Trophoblast cell (in vitro differentiated cells and primary cell): ENCODE data around the gene DOCK10.
A peak's percentile ranks its signal among the peaks of the same experiment; 100 is the strongest.

ENCODE experiments used
- DNase-seq, 2 donors: peaks; one replicate each; pipeline ENCODE4 v3.0.0-alpha.2; 2016
- H2AFZ ChIP-seq: 2 replicates; pipeline ENCODE4 v1.6.1; 2013; ENCODE audit warnings: low read length, moderate library complexity, mild to moderate bottlenecking; ENCODE audit not compliant: insufficient read depth, poor library complexity
- H2AK5ac ChIP-seq: 2 replicates; pipeline ENCODE4 v1.6.1; 2013; ENCODE audit warnings: mild to moderate bottlenecking, low read length
- H2BK120ac ChIP-seq: 2 replicates; pipeline ENCODE4 v1.6.1; 2013; ENCODE audit warnings: low read length, mild to moderate bottlenecking, moderate library complexity; ENCODE audit not compliant: insufficient read depth, poor library complexity
- H2BK12ac ChIP-seq: 2 replicates; pipeline ENCODE4 v1.6.1; 2013; ENCODE audit warnings: mild to moderate bottlenecking, low read length, moderate library complexity
- H2BK5ac ChIP-seq: 2 replicates; pipeline ENCODE4 v1.6.1; 2013; ENCODE audit warnings: low read length, low read depth, moderate library complexity, mild to moderate bottlenecking; ENCODE audit not compliant: poor library complexity
- H3K14ac ChIP-seq: 2 replicates; pipeline ENCODE4 v1.6.1; 2013; ENCODE audit warnings: mild to moderate bottlenecking, low read length
- H3K18ac ChIP-seq: 2 replicates; pipeline ENCODE4 v1.6.1; 2013; ENCODE audit warnings: mild to moderate bottlenecking, low read length
- H3K23ac ChIP-seq: 2 replicates; pipeline ENCODE4 v1.6.1; 2013; ENCODE audit warnings: low read length
- H3K27ac ChIP-seq: 2 replicates; pipeline ENCODE4 v1.5.1; 2013; ENCODE audit warnings: low read depth, mild to moderate bottlenecking, inconsistent platforms, low read length, moderate library complexity
- H3K27me3 ChIP-seq: 2 replicates; pipeline ENCODE4 v1.6.1; 2013; ENCODE audit warnings: inconsistent platforms, mild to moderate bottlenecking, low read length, moderate library complexity; ENCODE audit not compliant: insufficient read depth
- H3K36me3 ChIP-seq, 2 experiments: 1 replicate in 1 of 2; 2 replicates in 1 of 2; pipeline ENCODE4 v1.6.1; 2013; ENCODE audit warnings: low read length in 2 of 2, mild to moderate bottlenecking in 2 of 2, moderate library complexity in 1 of 2; ENCODE audit not compliant: insufficient read depth in 2 of 2, control insufficient read depth in 1 of 2
- H3K4ac ChIP-seq: 2 replicates; pipeline ENCODE4 v1.6.1; 2013; ENCODE audit warnings: low read depth, mild to moderate bottlenecking, low read length, moderate library complexity
- H3K4me1 ChIP-seq, 2 experiments: 1 replicate in 1 of 2; 2 replicates in 1 of 2; pipeline ENCODE4 v1.6.1; 2013; ENCODE audit warnings: low read length in 2 of 2, mild to moderate bottlenecking in 2 of 2, moderate library complexity in 1 of 2; ENCODE audit not compliant: insufficient read depth in 2 of 2, control insufficient read depth in 1 of 2
- H3K4me2 ChIP-seq: 2 replicates; pipeline ENCODE4 v1.6.1; 2013; ENCODE audit warnings: inconsistent platforms, mild to moderate bottlenecking, low read length, moderate library complexity
- H3K4me3 ChIP-seq: 2 replicates; pipeline ENCODE4 v1.5.1; 2013; ENCODE audit warnings: mild to moderate bottlenecking, low read depth, low read length, inconsistent platforms
- H3K79me1 ChIP-seq: one replicate; pipeline ENCODE4 v1.6.1; 2013; ENCODE audit warnings: low read length
- H3K79me2 ChIP-seq: 2 replicates; pipeline ENCODE4 v1.6.1; 2013; ENCODE audit warnings: low read length, mild to moderate bottlenecking; ENCODE audit not compliant: control insufficient read depth, insufficient read depth, poor library complexity
- H3K9ac ChIP-seq: 2 replicates; pipeline ENCODE4 v1.6.1; 2013; ENCODE audit warnings: mild to moderate bottlenecking, low read length
- H3K9me3 ChIP-seq: 2 replicates; pipeline ENCODE4 v1.6.1; 2013; ENCODE audit warnings: low read depth, mild to moderate bottlenecking, control low read depth, inconsistent platforms, low read length; ENCODE audit not compliant: insufficient read depth
- H4K12ac ChIP-seq: 2 replicates; pipeline ENCODE4 v1.6.1; 2013; ENCODE audit warnings: low read depth, mild to moderate bottlenecking, low read length, moderate library complexity
- H4K8ac ChIP-seq: 2 replicates; pipeline ENCODE4 v1.6.1; 2013; ENCODE audit warnings: low read depth, mild to moderate bottlenecking, low read length, moderate library complexity
- H4K91ac ChIP-seq: one replicate; pipeline ENCODE4 v1.6.1; 2013; ENCODE audit warnings: low read depth, mild to moderate bottlenecking, low read length, moderate library complexity
- WGBS: extraction: QIAGEN DNeasy Blood & Tissue Kit; methylation state at CpG from one replicate; pipeline ENCODE4 v1.1.7; 2013; ENCODE audit warnings: missing lambda C conversion rate; ENCODE audit not compliant: insufficient read length, insufficient coverage; ENCODE audit errors: extremely low coverage; 5-methylcytosine and 5-hydroxymethylcytosine counted together

Gene DOCK10

DNA sequence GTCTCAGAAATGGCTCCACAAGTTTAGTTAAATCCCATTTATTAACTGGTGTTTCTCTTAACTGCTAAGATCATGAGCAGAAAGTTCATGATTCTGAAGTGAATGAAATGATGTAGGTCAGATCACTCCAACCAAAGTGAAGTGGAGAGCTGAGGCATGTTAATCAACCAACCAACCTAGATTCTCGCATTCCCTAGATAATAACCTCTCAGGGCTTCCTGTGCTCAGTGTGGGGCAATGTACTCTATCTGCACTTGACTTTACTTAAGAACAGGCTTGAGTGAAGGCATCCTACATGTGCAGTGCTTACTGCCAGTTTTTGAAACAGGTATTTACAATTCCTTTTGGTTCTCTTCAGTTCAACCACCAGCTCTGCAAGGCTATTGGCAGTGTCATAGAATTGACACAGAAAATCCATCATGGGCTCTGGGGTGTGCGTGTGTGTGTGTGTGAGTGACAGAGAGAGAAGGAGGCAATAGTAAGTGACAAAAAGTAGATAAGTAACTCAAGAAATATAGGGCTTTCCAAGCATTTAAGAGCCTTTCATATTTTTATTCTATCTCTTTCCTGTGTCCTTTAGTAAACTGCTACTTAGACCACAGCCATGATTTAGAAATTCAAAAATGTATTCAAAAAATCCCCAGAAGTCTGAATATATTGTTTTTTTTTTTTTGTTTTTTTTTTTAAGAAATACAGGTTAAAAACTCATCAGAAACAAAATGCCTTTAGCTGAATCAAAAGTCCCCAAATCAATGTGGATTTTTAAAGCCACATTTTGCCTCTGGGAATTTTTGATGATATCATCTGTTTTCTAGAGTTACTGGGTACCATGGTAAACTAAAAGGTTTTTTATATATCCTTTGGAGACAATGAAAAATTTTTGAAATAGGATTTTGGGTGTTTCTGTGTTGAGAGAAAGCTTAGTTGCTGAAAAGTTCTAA lies 28.6 kb downstream of the DOCK10 start:
- Histone ChIP-seq H3K27me3 (no peaks in the 10 kb centered on the region), H3K4me3 (no peak overlapping the region), H3K79me1 (no peaks in the 10 kb centered on the region), H3K9me3 (no peaks in the 10 kb centered on the region), H3K9ac (no peak overlapping the region), H3K27ac (no peak overlapping the region), H4K8ac (no peak overlapping the region), H4K91ac (no peak overlapping the region), H2AK5ac (no peak overlapping the region), H2BK5ac (no peak overlapping the region), H3K4ac (no peak overlapping the region), H3K23ac (no peak overlapping the region), H4K12ac (no peak overlapping the region), H3K18ac (no peak overlapping the region), H2BK12ac (no peak overlapping the region), H2BK120ac (no peak overlapping the region), H3K36me3 (no peaks in the 10 kb centered on the region), H3K4me2 (no peak overlapping the region), H3K79me2 (no peaks in the 10 kb centered on the region), H2AFZ (no peak overlapping the region), H3K14ac (no peak overlapping the region), H3K4me1 (no peaks in the 10 kb centered on the region)
- DNase-seq: no peak
- WGBS: no CpG with 5 or more reads among the region's 2 CpGs

DNA sequence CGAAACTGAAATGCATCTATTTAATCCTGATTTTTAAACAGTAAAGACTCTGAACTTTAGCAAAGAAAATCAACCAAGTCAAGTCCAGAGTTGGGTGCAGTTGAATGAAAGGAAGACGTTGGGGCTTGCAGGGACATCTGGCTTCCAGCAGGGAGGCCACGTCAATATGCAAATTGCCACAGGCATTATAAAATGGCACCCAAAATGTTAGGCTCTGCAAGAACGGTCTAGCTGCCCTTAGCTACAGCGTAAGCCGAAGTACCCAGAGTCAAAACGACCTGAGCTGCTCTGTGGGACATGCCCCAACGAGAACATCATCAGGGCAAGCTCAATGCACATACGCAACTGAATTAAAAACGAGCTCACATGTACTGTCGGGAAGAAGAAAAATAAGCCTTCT lies 30.7 kb downstream of the DOCK10 start:
- Histone ChIP-seq H2AK5ac (no peak overlapping the region), H3K4me3 (no peak overlapping the region), H3K36me3 (no peaks in the 10 kb centered on the region), H3K27ac (no peak overlapping the region), H3K4me2 (no peak overlapping the region), H3K23ac (no peak overlapping the region), H4K91ac (no peak overlapping the region), H3K79me1 (no peaks in the 10 kb centered on the region), H3K9ac (no peak overlapping the region), H3K18ac (no peak overlapping the region), H3K14ac (no peak overlapping the region), H4K8ac (no peak overlapping the region), H4K12ac (no peak overlapping the region), H3K79me2 (no peaks in the 10 kb centered on the region), H3K4ac (no peak overlapping the region), H2AFZ (no peak overlapping the region), H2BK5ac (no peak overlapping the region), H3K27me3 (no peaks in the 10 kb centered on the region), H3K4me1 (no peaks in the 10 kb centered on the region), H2BK12ac (no peak overlapping the region), H3K9me3 (no peaks in the 10 kb centered on the region), H2BK120ac (no peak overlapping the region)
- no CpG with 5 or more reads among the region's 11 CpGs for WGBS
- no peak for DNase-seq

DNA sequence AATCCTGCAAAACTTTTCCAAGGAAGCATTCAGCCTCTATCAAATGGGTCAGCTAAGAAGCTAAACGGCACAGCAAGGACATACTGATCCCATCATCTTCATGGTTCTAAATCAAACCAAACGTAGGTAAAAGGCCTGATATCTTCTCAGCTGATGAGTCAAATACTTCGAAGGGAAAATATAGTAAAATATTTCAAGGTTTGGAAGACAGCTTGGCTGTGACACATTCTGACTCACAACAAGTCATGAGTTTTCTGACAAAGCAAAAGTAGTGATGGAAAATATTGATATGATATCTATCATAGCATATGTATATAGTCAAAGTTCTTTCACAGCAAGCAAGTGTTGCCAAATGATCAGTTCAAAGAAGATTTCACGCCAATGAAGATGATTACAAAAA lies 31.5 kb downstream of the DOCK10 start:
- DNase-seq: peak; percentile 8 to 54
- no peak overlapping the region for H3K14ac ChIP-seq
- WGBS: no CpG with 5 or more reads among the region's 4 CpGs
- H3K9me3 ChIP-seq: no peaks in the 10 kb centered on the region
- no peaks in the 10 kb centered on the region for H3K79me1 ChIP-seq
- no peak overlapping the region for H2BK120ac ChIP-seq
- H3K18ac ChIP-seq: no peak overlapping the region
- no peaks in the 10 kb centered on the region for H3K27me3 ChIP-seq
- no peak overlapping the region for H3K4me3 ChIP-seq
- H3K23ac ChIP-seq: no peak overlapping the region
- no peak overlapping the region for H3K4ac ChIP-seq
- no peaks in the 10 kb centered on the region for H3K4me1 ChIP-seq
- no peak overlapping the region for H3K9ac ChIP-seq
- H4K8ac ChIP-seq: no peak overlapping the region
- no peaks in the 10 kb centered on the region for H3K79me2 ChIP-seq
- no peak overlapping the region for H3K4me2 ChIP-seq
- no peak overlapping the region for H2BK5ac ChIP-seq
- H2BK12ac ChIP-seq: no peak overlapping the region
- no peak overlapping the region for H2AFZ ChIP-seq
- H3K36me3 ChIP-seq: no peaks in the 10 kb centered on the region
- H2AK5ac ChIP-seq: no peak overlapping the region
- no peak overlapping the region for H4K91ac ChIP-seq
- H4K12ac ChIP-seq: no peak overlapping the region
- no peak overlapping the region for H3K27ac ChIP-seq

DNA sequence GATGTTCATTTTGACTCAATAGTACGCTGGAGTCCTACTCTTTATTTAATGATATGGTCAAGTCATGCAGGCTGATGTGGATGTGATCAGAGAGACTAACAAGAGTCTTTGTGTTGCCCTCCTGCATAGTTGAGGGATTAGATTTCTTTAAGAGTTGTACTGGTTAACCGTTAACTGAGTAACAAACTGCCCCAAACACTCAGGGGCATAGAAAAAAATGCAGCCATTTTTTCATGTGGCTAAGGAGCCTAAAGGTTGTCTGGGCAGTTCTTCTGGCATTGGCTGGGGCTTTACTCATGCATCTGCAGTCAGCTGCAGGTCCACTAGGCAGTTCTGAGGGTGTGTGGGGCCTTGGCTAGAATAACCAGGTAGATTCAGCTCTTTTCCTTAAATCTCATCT lies 32.5 kb downstream of the DOCK10 start:
- Histone ChIP-seq H3K14ac (no peak overlapping the region), H3K36me3 (no peaks in the 10 kb centered on the region), H3K23ac (no peak overlapping the region), H4K8ac (no peak overlapping the region), H3K27me3 (no peaks in the 10 kb centered on the region), H2AFZ (no peak overlapping the region), H3K79me2 (no peaks in the 10 kb centered on the region), H4K12ac (no peak overlapping the region), H2BK12ac (no peak overlapping the region), H2BK5ac (no peak overlapping the region), H4K91ac (no peak overlapping the region), H3K4me1 (no peaks in the 10 kb centered on the region), H2AK5ac (no peak overlapping the region), H3K9me3 (no peaks in the 10 kb centered on the region), H2BK120ac (no peak overlapping the region), H3K79me1 (no peaks in the 10 kb centered on the region), H3K9ac (no peak overlapping the region), H3K4me2 (no peak overlapping the region), H3K27ac (no peak overlapping the region), H3K18ac (no peak overlapping the region), H3K4ac (no peak overlapping the region), H3K4me3 (no peak overlapping the region)
- no peak for DNase-seq
- no CpG with 5 or more reads among the region's 2 CpGs for WGBS
